Loucy (cell line): ENCODE results near the gene TMPRSS13.

Experiments used
- EZH2phosphoT487 ChIP-seq: fragments of 200-600 bp; IDR thresholded peaks from 2 replicates; pipeline ENCODE4 v1.6.1; 2018; ENCODE audit warnings: antibody characterized with exemption, mild to moderate bottlenecking, moderate library complexity, borderline replicate concordance
- TF ChIP-seq, protein P1 (sequence below): fragments of 200-600 bp; sonication (generic); conservative IDR thresholded peaks from 2 replicates; pipeline ENCODE4 v1.5.1; 2014; ENCODE audit warnings: mild to moderate bottlenecking, antibody characterized with exemption, low read length

DNA sequence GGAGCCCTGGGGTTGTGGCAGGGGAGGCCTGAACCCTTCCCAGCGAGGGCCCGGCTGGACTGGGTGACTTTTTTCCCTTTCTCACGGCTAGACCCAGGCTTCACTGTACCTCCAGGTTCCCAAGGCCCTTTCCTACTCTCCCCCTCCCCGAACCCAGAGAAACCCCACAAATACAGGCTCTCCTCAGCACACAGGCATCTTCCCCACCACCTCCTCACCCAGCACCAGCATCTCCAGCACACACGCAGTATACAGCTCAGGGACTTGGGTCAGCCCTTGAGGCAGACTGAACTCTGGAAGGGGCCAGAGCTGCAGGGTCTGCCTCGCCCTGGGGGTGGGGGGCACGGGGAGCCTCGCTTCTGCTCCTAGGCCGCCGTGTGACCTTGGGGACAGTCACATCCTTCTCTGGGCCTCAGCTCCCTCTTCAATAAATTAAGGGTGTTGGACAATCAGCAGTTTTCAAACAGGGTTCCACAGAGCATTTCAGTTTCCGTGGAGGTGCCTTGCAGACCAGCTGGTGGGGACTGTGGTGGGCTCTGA, 4.5 kb downstream of the TMPRSS13 start:
- TF ChIP-seq, protein P1, sequence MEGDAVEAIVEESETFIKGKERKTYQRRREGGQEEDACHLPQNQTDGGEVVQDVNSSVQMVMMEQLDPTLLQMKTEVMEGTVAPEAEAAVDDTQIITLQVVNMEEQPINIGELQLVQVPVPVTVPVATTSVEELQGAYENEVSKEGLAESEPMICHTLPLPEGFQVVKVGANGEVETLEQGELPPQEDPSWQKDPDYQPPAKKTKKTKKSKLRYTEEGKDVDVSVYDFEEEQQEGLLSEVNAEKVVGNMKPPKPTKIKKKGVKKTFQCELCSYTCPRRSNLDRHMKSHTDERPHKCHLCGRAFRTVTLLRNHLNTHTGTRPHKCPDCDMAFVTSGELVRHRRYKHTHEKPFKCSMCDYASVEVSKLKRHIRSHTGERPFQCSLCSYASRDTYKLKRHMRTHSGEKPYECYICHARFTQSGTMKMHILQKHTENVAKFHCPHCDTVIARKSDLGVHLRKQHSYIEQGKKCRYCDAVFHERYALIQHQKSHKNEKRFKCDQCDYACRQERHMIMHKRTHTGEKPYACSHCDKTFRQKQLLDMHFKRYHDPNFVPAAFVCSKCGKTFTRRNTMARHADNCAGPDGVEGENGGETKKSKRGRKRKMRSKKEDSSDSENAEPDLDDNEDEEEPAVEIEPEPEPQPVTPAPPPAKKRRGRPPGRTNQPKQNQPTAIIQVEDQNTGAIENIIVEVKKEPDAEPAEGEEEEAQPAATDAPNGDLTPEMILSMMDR, result no peak
- TF ChIP-seq EZH2phosphoT487, result no peak
